HG02610 (cell line): ENCODE results near the gene PAX5.
A peak's percentile ranks its signal among the peaks of the same experiment; 100 is the strongest.
"Not testable (repeated sequence)": the region's sequence is repeated elsewhere in the genome, so short reads cannot be mapped to it uniquely, and the experiment has no call there.

Experiments used
- ATAC-seq: cut with Tn5 transposase; IDR thresholded peaks from one replicate; pipeline ENCODE4 v1.9.1; 2021; ENCODE audit warnings: mild to moderate bottlenecking, moderate library complexity; ENCODE audit not compliant: unreplicated experiment

PAX5 gene

DNA sequence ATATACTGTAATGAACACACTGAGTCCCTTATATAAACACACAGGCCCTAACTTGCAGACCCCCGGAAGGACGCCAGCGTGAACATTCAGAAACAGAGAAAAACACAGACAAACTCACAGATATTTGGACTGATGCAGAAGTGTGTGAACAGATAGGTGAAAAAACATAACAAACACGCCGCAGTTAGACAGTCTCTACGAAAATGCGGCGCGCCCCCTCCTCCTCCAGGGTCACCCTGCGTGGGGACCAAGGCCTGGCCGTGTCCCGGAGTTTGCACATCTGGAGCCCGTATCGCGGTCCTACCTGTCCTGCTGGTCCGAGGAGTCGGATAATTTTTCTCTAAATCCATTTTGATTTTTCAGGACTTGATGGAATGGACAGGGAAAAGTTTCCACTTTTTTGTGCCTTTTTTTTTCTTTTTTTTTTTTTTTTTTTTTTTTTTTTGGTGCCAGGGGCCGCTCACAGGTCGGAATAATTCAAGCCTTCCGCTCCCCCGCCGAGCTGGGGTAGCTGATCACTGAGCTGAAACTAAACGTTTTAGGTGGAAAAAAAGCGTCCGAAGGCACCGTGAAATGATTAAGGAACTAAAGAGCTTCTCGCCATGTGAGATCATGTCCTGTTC lies at the start of gene PAX5:
PAX5 (minus strand) TSS at position 587 of the 623 bp plus-strand sequence; CDS start at position 350, 237 bp downstream.
- ATAC-seq: no peak

DNA sequence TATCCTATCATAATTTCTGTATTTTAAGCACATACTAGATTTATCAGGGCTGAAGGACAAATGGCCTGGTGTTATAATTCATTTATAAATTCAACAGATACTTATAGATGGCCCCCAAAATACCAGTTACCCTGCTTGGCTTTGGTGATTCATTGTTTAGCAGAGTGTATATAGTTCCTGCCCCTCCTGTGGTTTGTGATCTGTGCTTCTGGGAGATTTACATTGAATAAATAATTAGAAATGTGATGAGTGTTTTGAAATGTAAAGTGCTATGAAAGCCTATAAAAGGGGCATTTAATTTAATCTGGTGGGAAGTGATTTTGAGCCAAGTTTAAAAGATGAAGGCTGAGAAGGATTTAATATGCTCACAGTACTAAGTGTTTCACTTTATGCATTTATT lies 49.6 kb upstream of the PAX5 start:
- no peak for ATAC-seq

GRCh38 chr9:37082214-37082765 lies 48.2 kb upstream of the PAX5 start:
- ATAC-seq: no peak

DNA sequence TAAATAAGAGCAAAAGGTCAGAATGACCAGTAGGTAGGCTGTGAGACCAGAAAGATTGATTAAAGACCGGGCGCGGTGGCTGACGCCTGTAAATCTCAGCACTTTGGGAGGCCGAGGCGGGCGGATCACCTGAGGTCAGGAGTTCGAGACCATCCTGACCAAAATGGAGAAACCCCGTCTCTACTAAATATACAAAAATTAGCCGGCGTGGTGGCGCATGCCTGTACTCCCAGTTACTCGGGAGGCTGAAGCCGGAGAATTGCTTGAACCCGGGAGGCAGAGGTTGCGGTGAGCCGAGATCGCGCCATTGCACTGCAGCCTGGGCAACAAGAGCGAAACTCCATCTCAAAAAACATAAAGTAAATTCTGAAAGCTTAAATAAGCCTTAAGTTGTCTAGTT lies 47.4 kb upstream of the PAX5 start:
- ATAC-seq: not testable (repeated sequence)

DNA sequence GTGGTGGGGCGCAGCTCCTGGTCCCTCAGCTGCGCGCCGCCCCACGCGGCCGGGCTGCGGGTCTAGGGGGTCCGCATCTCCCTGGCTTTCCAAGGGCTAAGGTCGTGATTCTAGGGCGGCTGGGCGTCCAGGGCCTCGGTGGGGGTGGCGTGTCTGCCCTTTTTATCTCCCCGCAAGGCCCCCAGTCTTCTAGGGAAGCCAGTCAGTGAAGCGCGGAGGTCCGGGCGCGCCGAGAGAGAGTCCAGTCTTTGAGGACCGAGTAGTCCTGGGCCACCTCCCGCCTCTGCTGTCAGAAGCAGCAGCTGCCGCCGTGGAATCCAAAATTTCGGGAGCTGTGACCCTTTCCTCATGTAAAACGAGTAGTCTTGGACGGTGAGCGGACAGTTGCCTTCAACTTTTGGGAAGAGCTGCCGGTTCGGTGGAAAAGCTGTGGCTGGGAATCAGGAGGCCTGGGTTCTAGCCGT lies 46.1 kb upstream of the PAX5 start:
- ATAC-seq: peak; percentile 14

DNA sequence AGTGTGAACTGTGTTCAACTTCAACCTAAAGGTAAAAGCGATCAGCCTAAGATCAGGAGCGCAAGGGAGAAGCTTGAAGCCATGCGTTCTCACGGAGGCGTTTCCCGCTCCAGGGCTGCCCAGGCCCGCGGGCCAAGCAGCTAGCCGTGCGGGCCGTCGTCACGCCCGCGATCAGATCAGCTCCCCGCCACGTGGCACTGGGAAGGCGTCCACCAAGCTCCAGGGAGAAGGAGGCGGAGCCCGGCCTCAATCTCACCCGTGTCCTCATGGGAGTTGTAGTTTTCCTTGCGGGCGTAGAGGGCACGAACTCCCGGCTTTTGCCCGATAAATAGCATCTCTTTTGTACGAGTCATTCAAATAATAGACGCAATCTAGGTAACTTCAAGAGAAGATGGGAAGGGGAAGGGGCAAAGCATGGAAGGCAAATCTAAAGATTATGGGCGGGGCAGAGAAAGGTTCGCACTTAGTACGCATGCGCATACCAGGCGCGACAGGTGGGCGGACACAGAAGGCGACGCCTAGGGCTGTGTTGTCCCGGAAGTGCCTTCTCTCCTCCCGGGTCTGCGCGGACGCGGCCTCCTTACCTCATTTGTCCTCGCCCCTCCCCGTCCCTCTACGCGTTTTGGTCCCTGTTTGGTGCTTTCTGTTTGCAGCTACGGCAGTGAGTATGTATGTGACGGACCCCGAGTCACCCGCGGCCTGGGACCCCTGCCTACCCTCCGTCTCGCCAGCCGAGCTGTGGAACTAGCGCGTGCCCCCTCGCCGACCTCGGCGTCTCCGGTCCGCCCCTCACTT lies 45.5 kb upstream of the PAX5 start:
- ATAC-seq: peak; percentile 92

GRCh38 chr9:37074790-37075189 lies 40.7 kb upstream of the PAX5 start:
- not testable (repeated sequence) for ATAC-seq

- ATAC-seq: no peak
These were observed 32.2 kb upstream of the PAX5 start for GRCh38 chr9:37066139-37066725.

GRCh38 chr9:37062336-37062735 lies 28.3 kb upstream of the PAX5 start:
- ATAC-seq: no peak

DNA sequence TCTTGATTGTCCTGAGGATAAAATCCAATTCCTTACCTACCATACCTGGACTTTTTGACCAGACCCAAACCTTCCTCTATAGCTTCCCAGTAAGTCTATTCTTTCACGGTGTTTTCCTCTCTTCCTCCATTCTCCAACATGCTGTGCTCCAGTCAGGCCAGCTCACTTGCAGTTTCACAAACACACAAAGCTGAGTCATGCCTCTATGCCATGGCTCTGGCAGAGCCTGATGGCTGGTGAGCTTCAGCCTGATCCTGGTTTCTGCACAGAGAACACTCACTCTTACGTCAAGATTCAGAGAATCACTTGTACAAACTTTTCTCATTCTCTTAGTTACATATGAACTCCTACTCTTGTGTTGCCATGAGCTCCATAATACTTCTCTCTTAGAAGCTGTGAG lies 27.7 kb upstream of the PAX5 start:
- ATAC-seq: no peak

GRCh38 chr9:37060833-37061232 lies 26.8 kb upstream of the PAX5 start:
- ATAC-seq: no peak

DNA sequence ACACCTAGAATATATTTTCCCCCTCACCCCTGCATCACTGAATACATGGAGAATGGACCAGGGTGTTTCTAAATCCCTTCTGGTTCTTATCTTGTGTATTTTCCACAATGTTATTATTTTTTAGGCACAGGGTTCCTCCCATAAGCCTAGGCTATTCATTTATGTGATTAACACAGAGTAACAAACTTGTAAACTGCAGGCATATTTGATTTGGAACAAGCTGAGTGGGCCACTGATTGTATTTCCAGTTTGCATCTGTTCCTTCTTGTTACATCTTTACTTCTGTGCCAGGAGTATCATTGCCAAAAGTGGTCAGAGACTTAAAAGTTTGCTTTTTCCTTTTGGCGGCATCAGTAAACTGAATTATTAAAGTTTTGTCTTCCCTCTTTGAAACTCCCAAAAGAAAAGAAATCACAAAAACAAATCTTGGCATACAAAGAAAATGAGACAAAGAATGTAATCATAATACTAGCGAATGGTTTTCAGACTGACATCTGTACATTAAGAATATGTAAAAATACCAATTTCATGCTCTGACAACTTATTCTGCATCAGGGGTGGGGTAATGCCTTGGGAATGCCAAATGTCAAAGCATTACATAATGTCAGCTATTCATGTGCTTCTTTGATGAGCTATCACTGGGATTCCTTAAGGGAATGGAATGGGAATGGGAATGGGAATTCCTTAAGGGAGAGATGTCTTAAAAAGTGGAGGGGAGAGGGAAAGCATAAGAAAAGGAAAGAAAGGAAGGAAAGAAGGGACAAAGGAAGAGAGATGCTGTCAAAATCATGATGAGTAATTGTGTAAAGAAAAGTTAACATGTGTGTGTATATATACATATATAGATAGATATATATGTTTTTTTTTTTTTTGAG lies 22.2 kb upstream of the PAX5 start:
- no peak for ATAC-seq

- ATAC-seq: not testable (repeated sequence)
These were observed 20.3 kb upstream of the PAX5 start for GRCh38 chr9:37054363-37054720.

- no peak for ATAC-seq
These were observed 19.8 kb upstream of the PAX5 start for GRCh38 chr9:37053684-37054362.

GRCh38 chr9:37046683-37047082 lies 12.6 kb upstream of the PAX5 start:
- no peak for ATAC-seq

- ATAC-seq: no peak
These were observed 8.4 kb upstream of the PAX5 start for GRCh38 chr9:37042421-37042820.

- no peak for ATAC-seq
These were observed 6.5 kb upstream of the PAX5 start for GRCh38 chr9:37040508-37041127.

- no peak for ATAC-seq
These were observed 4.9 kb upstream of the PAX5 start for GRCh38 chr9:37038943-37039464.

GRCh38 chr9:37038302-37038942 lies 4.4 kb upstream of the PAX5 start:
- no peak for ATAC-seq
